ENCODE data around the gene PUS10.
"Not testable (repeated sequence)": the region's sequence is repeated elsewhere in the genome, so short reads cannot be mapped to it uniquely, and the experiment has no call there.

The PUS10 gene

GRCh38 chr2:60966507-60967405, 51.3 kb downstream of the PUS10 start:
- DNase-seq = no peak

DNA sequence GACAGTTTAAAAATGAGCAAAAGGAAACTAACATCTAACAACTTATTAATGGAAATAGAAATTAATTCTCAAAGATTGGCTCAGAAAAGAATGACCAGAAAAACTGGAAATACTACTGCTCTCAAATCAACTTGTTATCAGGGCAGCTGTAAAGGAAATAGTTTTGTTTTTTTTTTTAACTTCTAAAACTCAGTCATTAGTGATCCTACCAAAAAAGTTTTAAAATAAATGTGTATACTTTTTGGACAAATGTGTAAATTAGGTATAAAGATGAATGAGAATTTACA, 52.6 kb downstream of the PUS10 start:
- DNase-seq = no peak

- DNase-seq = no peak
These were observed 53.2 kb downstream of the PUS10 start for GRCh38 chr2:60964651-60965498.

DNA sequence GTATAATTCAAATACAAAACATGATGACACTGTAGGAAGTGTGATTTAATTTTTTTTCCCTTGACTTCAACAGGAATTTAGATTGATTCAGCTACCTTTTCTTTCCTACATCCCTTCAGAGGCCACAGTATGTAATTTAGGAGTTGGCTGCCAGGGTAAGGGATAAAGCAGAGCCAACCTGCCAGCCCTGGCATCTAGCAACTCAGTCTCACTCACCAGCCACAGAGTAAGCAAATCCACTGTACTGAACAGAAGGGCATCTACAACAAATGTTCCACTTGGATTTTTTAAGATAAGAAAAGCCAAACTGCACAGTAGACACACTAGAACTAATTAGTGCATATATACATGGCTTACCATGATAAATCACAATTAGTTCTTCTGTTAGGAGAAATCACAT, 54.9 kb downstream of the PUS10 start:
- no peak for DNase-seq

DNA sequence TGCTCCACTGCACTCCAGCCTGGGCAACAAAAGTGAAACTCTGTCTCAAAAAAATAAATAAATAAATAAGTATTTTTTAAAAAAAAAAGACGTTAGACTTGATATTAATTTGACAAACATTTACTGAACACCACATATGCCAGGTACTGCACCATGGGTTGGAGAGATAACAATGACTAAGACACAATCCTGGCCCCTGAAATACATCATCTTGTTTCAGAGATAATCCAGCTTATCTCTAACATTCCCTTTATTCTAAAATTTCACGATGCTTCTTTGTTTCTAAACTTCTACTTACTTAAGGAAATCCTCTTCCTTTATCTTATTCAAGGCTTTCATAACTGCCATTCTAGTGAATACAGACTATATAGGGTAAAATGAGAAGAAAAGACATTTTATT, 55.5 kb downstream of the PUS10 start:
- DNase-seq = no peak

DNA sequence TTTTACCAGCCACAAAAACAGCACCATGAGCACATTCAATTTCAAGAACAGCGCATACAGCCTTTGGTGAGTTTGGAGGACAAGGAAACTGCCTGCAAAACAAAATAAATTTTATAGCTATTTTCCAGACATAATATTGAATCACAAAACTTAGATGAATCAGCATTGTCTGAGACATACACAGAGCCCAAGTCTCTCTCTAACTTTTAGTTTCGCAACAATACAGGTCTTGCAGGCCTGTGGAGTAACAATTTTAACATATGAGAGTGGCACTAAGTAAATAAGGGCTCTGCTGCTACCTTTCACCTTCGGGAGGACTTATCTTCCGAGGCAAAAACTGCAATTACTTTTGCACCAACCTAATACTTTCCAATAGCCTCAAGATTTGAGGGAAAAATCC, 56.6 kb downstream of the PUS10 start:
- no peak for DNase-seq

DNA sequence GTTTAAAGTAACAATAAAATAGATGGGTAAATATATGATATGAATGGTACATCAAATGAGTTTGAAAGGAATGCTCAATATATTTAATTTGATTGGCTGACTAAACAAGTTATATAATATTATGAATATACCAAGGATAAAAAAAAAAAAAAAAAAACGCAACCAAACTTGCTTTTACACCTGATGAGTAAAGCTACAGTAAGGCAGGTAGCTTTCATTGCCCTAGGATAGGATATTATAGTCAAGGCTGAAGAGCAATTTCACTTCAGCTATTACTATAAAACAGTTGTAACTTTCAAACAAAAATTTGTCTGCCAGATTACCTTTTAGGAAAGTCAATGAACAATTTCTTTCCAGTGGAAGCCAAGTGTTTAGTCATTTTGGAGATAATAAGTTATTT, 57.3 kb downstream of the PUS10 start:
- no peak for DNase-seq

DNA sequence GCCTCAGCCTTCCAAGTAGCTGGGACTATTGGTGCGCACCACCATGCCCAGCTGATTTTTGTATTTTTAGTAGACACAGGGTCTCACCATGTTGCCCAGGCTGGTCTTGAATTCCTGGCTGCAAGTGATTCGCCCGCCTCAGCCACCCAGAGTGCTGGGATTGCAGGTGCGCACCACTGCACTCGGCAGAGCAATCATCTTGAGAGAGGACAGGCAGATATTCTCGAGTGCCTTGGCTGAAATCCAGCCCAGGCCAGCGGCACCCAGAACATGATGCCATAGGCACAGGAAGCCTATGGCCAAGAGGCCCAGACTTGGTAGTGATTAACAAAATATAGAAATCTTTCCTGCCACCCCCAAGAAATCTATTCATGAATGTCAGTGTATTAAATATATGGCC, 58.6 kb downstream of the PUS10 start:
- DNase-seq = no peak

- no peak for DNase-seq
These were observed 59.3 kb downstream of the PUS10 start for GRCh38 chr2:60958800-60959199.

DNA sequence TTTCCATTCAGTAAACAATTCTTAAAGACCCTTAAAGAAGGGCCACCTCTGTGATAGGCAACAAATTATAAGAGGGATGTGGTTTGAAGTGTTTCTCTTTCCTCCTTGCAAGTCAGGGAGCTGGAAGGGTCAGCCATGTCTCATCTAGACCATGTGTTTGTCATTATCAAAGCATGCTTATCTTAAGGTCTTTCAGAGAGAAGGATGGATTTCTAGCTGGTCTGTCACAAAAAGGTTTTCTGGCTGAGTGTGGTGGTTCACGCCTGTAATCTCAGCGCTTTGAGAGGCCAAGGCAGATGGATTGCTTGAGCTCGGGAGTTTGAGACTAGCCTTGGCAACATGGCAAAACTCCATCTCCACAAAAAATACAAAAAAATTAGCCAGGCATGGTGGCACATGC, 59.7 kb downstream of the PUS10 start:
- DNase-seq = no peak

DNA sequence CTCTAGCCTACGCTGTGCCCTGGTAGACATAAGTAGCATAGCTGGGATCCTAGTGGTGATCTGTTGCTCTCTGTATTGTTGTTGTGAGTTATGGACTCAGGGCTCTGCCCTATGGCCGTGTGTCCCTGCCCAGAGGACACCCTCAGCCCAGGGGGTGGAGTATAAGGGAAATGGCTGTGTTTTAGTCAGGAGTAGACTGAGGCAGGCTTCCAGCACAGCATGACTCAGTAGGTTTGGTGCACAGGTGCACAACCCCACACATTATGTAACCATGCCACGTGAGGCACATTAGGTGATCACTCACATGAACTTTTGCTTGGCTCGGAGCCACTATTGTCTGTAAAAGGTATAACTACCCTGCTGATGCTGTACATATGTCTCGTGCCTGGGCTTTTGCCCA, 60.4 kb downstream of the PUS10 start:
- DNase-seq = no peak

GRCh38 chr2:60957224-60957623, 60.8 kb downstream of the PUS10 start:
- DNase-seq = no peak

- no peak for DNase-seq
These were observed 63.9 kb downstream of the PUS10 start for GRCh38 chr2:60954139-60954538.

DNA sequence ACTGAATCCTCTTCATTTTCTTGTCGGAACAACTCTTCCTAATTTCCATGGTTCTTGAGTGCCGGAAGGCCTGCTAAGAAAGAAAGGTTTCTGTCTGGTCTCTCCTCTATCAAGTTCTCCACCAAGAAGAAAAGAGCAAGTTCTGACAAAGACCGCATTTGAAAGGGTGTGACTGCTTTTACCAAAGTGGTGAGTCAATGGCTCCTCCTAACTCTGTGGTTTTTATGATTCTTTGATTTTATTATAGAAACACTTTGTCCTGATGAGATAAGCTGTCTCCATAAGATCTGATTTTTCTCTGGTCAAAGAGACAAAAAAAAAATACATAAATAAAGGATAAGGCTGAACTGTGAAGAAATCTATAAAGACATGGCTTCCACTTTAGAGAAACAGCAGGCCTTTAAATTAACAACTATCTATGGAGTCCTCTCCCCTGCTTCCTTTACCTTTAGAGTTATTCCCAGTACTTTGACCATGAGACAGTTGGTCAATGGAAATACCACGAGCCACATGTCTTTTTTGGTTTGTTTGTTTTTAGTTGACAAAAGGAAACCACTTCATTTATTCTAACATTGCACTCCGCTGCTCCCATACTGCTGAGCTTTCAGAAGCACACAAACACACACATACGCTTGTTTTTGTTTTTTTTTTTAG, 69.0 kb downstream of the PUS10 start:
- DNase-seq = no peak

- no peak for DNase-seq
These were observed 69.9 kb downstream of the PUS10 start for GRCh38 chr2:60948161-60948560.

- no peak for DNase-seq
These were observed 71.0 kb downstream of the PUS10 start for GRCh38 chr2:60947056-60947455.

DNA sequence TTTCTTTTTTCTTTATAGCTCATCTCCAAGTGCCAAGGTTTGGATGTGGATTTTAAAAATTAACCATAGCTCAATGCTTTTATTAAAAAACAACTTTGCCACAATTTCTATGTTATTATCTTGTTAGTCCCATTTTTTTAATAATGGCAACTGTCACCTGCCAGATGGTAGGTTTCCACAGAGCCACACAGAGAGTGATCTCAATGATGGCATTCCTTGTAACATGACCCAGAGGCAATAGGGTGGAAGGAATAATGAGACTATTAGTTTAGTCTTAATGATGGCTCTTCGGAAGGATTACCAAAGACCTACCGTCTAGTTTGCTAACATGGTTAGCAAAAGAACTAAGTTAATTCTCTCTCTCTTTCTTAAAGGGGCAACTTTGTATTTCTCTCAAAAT, 72.7 kb downstream of the PUS10 start:
- DNase-seq = no peak

DNA sequence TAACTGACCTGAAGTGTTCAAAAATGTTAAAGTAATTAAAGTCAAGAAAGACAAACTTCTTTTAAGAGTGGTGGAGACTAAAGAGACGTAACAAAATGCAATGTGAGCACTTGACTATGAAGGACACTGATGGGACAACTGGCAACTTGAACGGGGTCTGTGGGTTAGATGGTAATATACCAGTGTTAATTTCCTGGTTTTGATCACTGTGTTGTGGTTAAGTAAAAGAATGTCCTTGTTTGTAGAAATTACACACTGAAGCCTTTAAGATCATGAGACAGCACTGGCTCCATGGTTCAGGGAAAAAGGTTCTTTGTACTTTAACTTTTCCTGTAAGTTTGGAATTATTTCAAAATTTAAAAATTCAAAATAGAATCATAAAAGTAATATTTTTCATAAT, 78.4 kb downstream of the PUS10 start:
- DNase-seq = no peak

- DNase-seq = no peak
These were observed 79.8 kb downstream of the PUS10 start for GRCh38 chr2:60938301-60938700.

GRCh38 chr2:60936757-60937156, 81.3 kb downstream of the PUS10 start:
- DNase-seq = no peak

- no peak for DNase-seq
These were observed 83.8 kb downstream of the PUS10 start for GRCh38 chr2:60934165-60934722.

- no peak for DNase-seq
These were observed 85.1 kb downstream of the PUS10 start for GRCh38 chr2:60932954-60933353.

GRCh38 chr2:60932061-60932460, 86.0 kb downstream of the PUS10 start:
- DNase-seq = not testable (repeated sequence)

All from GDM1 (cell line).